A673 (cell line): ENCODE results near the gene FARSA. TPM values are rescaled to one million over a fixed set of nuclear protein-coding genes. Genes with fewer than 3 reads are reported as not detected.

Experiments
- BruUV-seq: library from RNA; stranded (reverse); fragments of 400-500 nt; replicated peaks from 2 replicates; lab custom pipeline; 2021; lab: Mats Ljungman, UMichigan
- CTCF ChIA-PET: fragments of 300-600 bp; sonication (Branson Sonifier 250); formaldehyde crosslinking; loops from one replicate; lab custom pipeline; 2022; ENCODE audit warnings: antibody characterized with exemption; lab: Charles Lee
- POLR2A ChIA-PET: fragments of 300-600 bp; sonication (Branson Sonifier 250); formaldehyde crosslinking; loops from one replicate; lab custom pipeline; 2022; ENCODE audit warnings: antibody characterized with exemption; ENCODE audit not compliant: low non-redundant PET; lab: Charles Lee
- DNase-seq: peaks from one replicate; pipeline ENCODE4 v3.0.0-alpha.2; 2015; ENCODE audit warnings: low spot score
- H3K27ac ChIP-seq: fragments of 200-600 bp; sonication (generic); 2 replicates; pipeline ENCODE4 v1.5.1; 2016; ENCODE audit warnings: mixed run types, low read depth, mild to moderate bottlenecking, mixed read lengths, antibody characterized with exemption, low read length; ENCODE audit not compliant: poor library complexity, severe bottlenecking
- H3K27me3 ChIP-seq: fragments of 200-600 bp; sonication (generic); replicated peaks from 2 replicates; pipeline ENCODE4 v1.6.1; 2017; ENCODE audit warnings: mixed run types, low read depth, mild to moderate bottlenecking, mixed read lengths, antibody characterized with exemption, low read length; ENCODE audit not compliant: insufficient read depth, poor library complexity
- H3K36me3 ChIP-seq: fragments of 200-600 bp; sonication (generic); 2 replicates; pipeline ENCODE4 v1.6.1; 2016; ENCODE audit warnings: mixed run types, mild to moderate bottlenecking, mixed read lengths, antibody characterized with exemption, low read length; ENCODE audit not compliant: insufficient read depth, poor library complexity, severe bottlenecking
- H3K4me1 ChIP-seq: fragments of 200-600 bp; sonication (generic); 2 replicates; pipeline ENCODE4 v1.6.1; 2017; ENCODE audit warnings: mixed run types, mild to moderate bottlenecking, mixed read lengths, antibody characterized with exemption, low read length; ENCODE audit not compliant: insufficient read depth, poor library complexity, severe bottlenecking
- H3K4me3 ChIP-seq: fragments of 200-600 bp; sonication (generic); 2 replicates; pipeline ENCODE4 v1.5.1; 2016; ENCODE audit warnings: low read depth, mixed run types, mild to moderate bottlenecking, mixed read lengths, low read length; ENCODE audit not compliant: poor library complexity, severe bottlenecking
- H3K9me3 ChIP-seq: fragments of 200-600 bp; sonication (generic); 2 replicates; pipeline ENCODE4 v1.6.1; 2016; ENCODE audit warnings: mixed run types, low read depth, mild to moderate bottlenecking, mixed read lengths, antibody characterized with exemption, low read length; ENCODE audit not compliant: poor library complexity, severe bottlenecking
- CTCF ChIP-seq: fragments of 300-800, 200-600 bp; sonication (generic); conservative IDR thresholded peaks from 2 replicates; pipeline ENCODE4 v1.5.1; 2017; ENCODE audit warnings: low read depth, mild to moderate bottlenecking, antibody characterized with exemption, low read length, moderate library complexity, mixed read lengths
- EZH2 ChIP-seq: fragments of 200-600 bp; sonication (generic); IDR thresholded peaks from 2 replicates; pipeline ENCODE4 v1.6.1; 2017; ENCODE audit warnings: borderline replicate concordance, low read depth, mild to moderate bottlenecking, mixed read lengths, antibody characterized with exemption, low read length; ENCODE audit not compliant: poor library complexity, severe bottlenecking
- intact Hi-C: fragments of 100-400 bp; cut with micrococcal nuclease; formaldehyde crosslinking; loops from one replicate; pipeline ENCODE4 v1.10.0; 2022; ENCODE audit not compliant: unreplicated experiment
- total RNA-seq: library from RNA; stranded (reverse); gene quantifications from 2 replicates; pipeline ENCODE4 v1.2.3, GENCODE V29; 2021

Gene FARSA
- total RNA-seq, 1 experiment from 2014 or later, result 162 TPM

- no peaks in the 10 kb centered on the region for H3K27me3 ChIP-seq
- POLR2A ChIA-PET, result no interaction called here
- TF ChIP-seq CTCF, result no peak
- no peak for TF ChIP-seq EZH2
- intact Hi-C loops, result no loop called here
- H3K4me3 ChIP-seq, result peak overlapping the region; percentile 91
- no TSS peak for BruUV-seq
- H3K4me1 ChIP-seq, result peaks cover 34% of the 10 kb centered on the region
- H3K27ac ChIP-seq, result peak overlapping the region; percentile 95
- CTCF ChIA-PET, result interaction anchor here (0.6 to 0.7 kb wide), 2 partner anchors 15 to 161 kb away, joined by 3 to 12 read pairs; no protein-coding TSS in a partner anchor
- no peaks in the 10 kb centered on the region for H3K9me3 ChIP-seq
- peaks cover 36% of the 10 kb centered on the region for H3K36me3 ChIP-seq
- DNase-seq, result peak; percentile 70
Measured at GRCh38 chr19:12937093-12937926, 3.8 kb upstream of the FARSA start.

- intact Hi-C loops, result no loop called here
- Histone ChIP-seq H3K4me3 (no peak overlapping the region), H3K4me1 (peaks cover 38% of the 10 kb centered on the region), H3K9me3 (no peaks in the 10 kb centered on the region), H3K27me3 (no peaks in the 10 kb centered on the region), H3K27ac (no peak overlapping the region), H3K36me3 (peaks cover 31% of the 10 kb centered on the region)
- BruUV-seq, result no TSS peak
- no peak for DNase-seq
- no peak for TF ChIP-seq EZH2
- TF ChIP-seq CTCF, result no peak
- ChIA-PET CTCF (no interaction called here), POLR2A (no interaction called here)
Measured at GRCh38 chr19:12936582-12936981, 3.1 kb upstream of the FARSA start.

GRCh38 chr19:12935071-12935470 lies 1.6 kb upstream of the FARSA start:
- Histone ChIP-seq H3K9me3 (no peaks in the 10 kb centered on the region), H3K4me1 (peaks cover 25% of the 10 kb centered on the region), H3K36me3 (peaks cover 28% of the 10 kb centered on the region), H3K27ac (no peak overlapping the region), H3K27me3 (no peaks in the 10 kb centered on the region), H3K4me3 (no peak overlapping the region)
- ChIA-PET CTCF (no interaction called here), POLR2A (no interaction called here)
- intact Hi-C loops, result no loop called here
- BruUV-seq, result no TSS peak
- no peak for DNase-seq
- TF ChIP-seq EZH2 (no peak), CTCF (no peak)
